ENCODE measurements around the gene TENM4.

The TENM4 gene

DNA sequence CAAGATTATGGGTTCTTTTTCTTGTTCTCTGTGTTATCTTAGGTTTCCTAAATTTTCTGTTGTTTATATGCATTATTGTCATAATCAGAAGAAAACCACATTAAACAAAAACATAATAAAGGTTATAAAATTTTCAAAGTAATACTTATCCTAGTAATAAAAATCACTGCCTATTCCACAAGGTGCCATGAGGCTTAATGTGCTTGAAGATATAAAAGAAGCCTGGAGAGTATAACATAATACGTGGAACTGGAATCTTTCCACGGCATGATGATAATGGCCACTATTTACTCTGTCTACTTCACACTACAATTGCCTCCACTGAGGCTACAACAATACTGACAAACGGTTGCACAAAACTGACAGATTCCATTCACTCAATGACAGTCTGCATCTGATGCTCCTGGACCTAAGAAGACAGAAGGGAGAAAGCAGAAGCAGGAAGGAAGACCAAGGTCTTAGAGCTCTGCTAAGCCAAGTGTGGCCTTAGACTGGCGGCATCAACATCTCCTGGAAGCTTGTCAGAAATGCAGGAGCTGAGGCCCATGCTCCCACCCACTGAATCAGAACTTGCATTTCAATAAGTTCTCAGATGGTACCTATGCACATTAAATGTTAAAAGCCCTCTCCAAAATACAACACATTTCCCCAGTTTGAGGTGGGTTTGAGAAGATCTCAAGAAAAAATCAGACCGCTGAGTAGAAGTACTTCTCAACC lies 13.1 kb downstream of the TENM4 start:
- no peak for TF ChIP-seq ZNF558 (tag by site-specific recombination; IDR thresholded peaks at IDR 0.05)
- TF ChIP-seq ZNF266 (tag by site-specific recombination; IDR thresholded peaks at IDR 0.05; ENCODE audit: low read depth): no peak
- TF ChIP-seq KLF8 (tag by site-specific recombination; IDR thresholded peaks at IDR 0.05): no peak
- no peak for TF ChIP-seq ZNF555 (tag by site-specific recombination; conservative IDR thresholded peaks at IDR 0.05)
- TF ChIP-seq ZBTB11 (tag by site-specific recombination; conservative IDR thresholded peaks at IDR 0.05; ENCODE audit: low read depth): no peak
- TF ChIP-seq ZNF223 (tag by site-specific recombination; IDR thresholded peaks at IDR 0.05): no peak
- no peak for TF ChIP-seq IKZF3 (tag by site-specific recombination; IDR thresholded peaks at IDR 0.05)
- TF ChIP-seq ZNF596 (tag by site-specific recombination; IDR thresholded peaks at IDR 0.05): no peak
- TF ChIP-seq EGR2 (tag by site-specific recombination; IDR thresholded peaks at IDR 0.05; ENCODE audit: low read depth): no peak
- no peak for TF ChIP-seq PRDM6 (tag by site-specific recombination; IDR thresholded peaks at IDR 0.05)
- Histone ChIP-seq H3K36me3 (ENCODE audit: control insufficient read depth in 2 of 2, insufficient read depth in 1 of 2, low read length in 2 of 2) (no peaks in the 10 kb centered on the region), H3K4me1 (ENCODE audit: control insufficient read depth, insufficient read depth, low read length) (no peaks in the 10 kb centered on the region), H3K4me3 (ENCODE audit: low read depth, low read length) (no peak overlapping the region), H3K27ac (ENCODE audit: extremely low read depth, low read depth, low read length) (no peak overlapping the region), H3K9me3 (ENCODE audit: control insufficient read depth, insufficient read depth, low read depth, low read length) (no peaks in the 10 kb centered on the region)
- CTCF ChIA-PET: interaction anchor here (0.6 to 3.3 kb wide), 2 partner anchors 13 to 27 kb away, joined by 3 to 10 read pairs; partner anchors contain the start of gene TENM4
- POLR2A ChIA-PET: no interaction called here

GRCh38 chr11:79427126-79427525 lies 13.7 kb downstream of the TENM4 start:
- no peaks in the 10 kb centered on the region for H3K36me3 ChIP-seq (ENCODE audit: control insufficient read depth in 2 of 2, insufficient read depth in 1 of 2, low read length in 2 of 2)
- no peak overlapping the region for H3K4me3 ChIP-seq (ENCODE audit: low read depth, low read length)
- H3K4me1 ChIP-seq (ENCODE audit: control insufficient read depth, insufficient read depth, low read length): no peaks in the 10 kb centered on the region
- ChIA-PET POLR2A (no interaction called here), CTCF (interaction anchor here (0.6 to 3.3 kb wide), 2 partner anchors 14 to 27 kb away, joined by 3 to 10 read pairs; partner anchors contain the start of gene TENM4)
- no peak overlapping the region for H3K27ac ChIP-seq (ENCODE audit: extremely low read depth, low read depth, low read length)
- no peaks in the 10 kb centered on the region for H3K9me3 ChIP-seq (ENCODE audit: control insufficient read depth, insufficient read depth, low read depth, low read length)
- TF ChIP-seq, protein P1, sequence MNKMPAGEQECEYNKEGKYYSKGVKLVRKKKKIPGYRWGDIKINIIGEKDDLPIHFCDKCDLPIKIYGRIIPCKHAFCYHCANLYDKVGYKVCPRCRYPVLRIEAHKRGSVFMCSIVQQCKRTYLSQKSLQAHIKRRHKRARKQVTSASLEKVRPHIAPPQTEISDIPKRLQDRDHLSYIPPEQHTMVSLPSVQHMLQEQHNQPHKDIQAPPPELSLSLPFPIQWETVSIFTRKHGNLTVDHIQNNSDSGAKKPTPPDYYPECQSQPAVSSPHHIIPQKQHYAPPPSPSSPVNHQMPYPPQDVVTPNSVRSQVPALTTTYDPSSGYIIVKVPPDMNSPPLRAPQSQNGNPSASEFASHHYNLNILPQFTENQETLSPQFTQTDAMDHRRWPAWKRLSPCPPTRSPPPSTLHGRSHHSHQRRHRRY (tag by site-specific recombination; IDR thresholded peaks at IDR 0.05): no peak
- TF ChIP-seq IKZF3 (tag by site-specific recombination; IDR thresholded peaks at IDR 0.05): no peak
- TF ChIP-seq ZNF148 (tag by site-specific recombination; IDR thresholded peaks at IDR 0.05; ENCODE audit: borderline replicate concordance): no peak
- TF ChIP-seq ZNF335 (tag by site-specific recombination; conservative IDR thresholded peaks at IDR 0.05): no peak
- no peak for TF ChIP-seq ZNF624 (tag by site-specific recombination; IDR thresholded peaks at IDR 0.05)
- TF ChIP-seq ZBTB21 (tag by site-specific recombination; IDR thresholded peaks at IDR 0.05): no peak
- no peak for TF ChIP-seq ZNF529 (tag by site-specific recombination; IDR thresholded peaks at IDR 0.05; ENCODE audit: insufficient replicate concordance)
- TF ChIP-seq BCL11B (tag by site-specific recombination; IDR thresholded peaks at IDR 0.05; ENCODE audit: low read depth): no peak
- no peak for TF ChIP-seq ZNF10 (tag by site-specific recombination; IDR thresholded peaks at IDR 0.05)
- no peak for TF ChIP-seq ZNF302 (tag by site-specific recombination; IDR thresholded peaks at IDR 0.05; ENCODE audit: low read depth)
- TF ChIP-seq ZNF155 (tag by site-specific recombination; IDR thresholded peaks at IDR 0.05): no peak
- TF ChIP-seq, protein P2, sequence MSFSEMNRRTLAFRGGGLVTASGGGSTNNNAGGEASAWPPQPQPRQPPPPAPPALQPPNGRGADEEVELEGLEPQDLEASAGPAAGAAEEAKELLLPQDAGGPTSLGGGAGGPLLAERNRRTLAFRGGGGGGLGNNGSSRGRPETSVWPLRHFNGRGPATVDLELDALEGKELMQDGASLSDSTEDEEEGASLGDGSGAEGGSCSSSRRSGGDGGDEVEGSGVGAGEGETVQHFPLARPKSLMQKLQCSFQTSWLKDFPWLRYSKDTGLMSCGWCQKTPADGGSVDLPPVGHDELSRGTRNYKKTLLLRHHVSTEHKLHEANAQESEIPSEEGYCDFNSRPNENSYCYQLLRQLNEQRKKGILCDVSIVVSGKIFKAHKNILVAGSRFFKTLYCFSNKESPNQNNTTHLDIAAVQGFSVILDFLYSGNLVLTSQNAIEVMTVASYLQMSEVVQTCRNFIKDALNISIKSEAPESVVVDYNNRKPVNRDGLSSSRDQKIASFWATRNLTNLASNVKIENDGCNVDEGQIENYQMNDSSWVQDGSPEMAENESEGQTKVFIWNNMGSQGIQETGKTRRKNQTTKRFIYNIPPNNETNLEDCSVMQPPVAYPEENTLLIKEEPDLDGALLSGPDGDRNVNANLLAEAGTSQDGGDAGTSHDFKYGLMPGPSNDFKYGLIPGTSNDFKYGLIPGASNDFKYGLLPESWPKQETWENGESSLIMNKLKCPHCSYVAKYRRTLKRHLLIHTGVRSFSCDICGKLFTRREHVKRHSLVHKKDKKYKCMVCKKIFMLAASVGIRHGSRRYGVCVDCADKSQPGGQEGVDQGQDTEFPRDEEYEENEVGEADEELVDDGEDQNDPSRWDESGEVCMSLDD (tag by site-specific recombination; IDR thresholded peaks at IDR 0.05): no peak
